GM18499 (cell line): Measurements from ENCODE around the gene REEP6.
"Not testable (repeated sequence)": the region's sequence is repeated elsewhere in the genome, so short reads cannot be mapped to it uniquely, and the experiment has no call there.

Experiments
- ATAC-seq: cut with Tn5 transposase; IDR thresholded peaks from one replicate; pipeline ENCODE4 v1.9.1; 2021; ENCODE audit warnings: moderate number of reproducible peaks; ENCODE audit not compliant: insufficient read depth, unreplicated experiment

Gene REEP6

GRCh38 chr19:1505991-1506881, 15.3 kb downstream of the REEP6 start:
- no peak for ATAC-seq

GRCh38 chr19:1507192-1507660, 16.2 kb downstream of the REEP6 start:
- no peak for ATAC-seq

- no peak for ATAC-seq
These were observed 17.0 kb downstream of the REEP6 start for GRCh38 chr19:1507763-1508506.

- ATAC-seq: no peak
These were observed 17.5 kb downstream of the REEP6 start for GRCh38 chr19:1508507-1508856.

GRCh38 chr19:1509602-1510441, 18.8 kb downstream of the REEP6 start:
- ATAC-seq: no peak

DNA sequence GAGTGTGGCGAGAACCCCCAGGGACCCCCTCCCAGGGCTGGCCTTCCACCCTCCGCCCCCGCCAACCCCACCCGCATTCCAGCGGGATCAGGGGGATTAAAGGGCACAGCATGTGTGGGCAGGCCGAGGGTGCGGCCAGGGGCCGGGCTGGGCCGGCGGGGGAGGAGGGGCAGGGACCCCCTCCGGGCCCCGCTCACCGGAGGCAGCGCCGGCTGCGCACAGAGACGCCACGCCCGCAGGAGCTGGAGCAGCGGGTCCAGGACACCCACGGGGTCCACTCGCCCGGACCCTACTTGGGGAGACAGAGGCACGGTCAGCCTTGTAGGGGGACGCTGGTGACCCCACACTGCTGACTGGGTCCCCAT, 19.4 kb downstream of the REEP6 start:
- ATAC-seq: no peak

DNA sequence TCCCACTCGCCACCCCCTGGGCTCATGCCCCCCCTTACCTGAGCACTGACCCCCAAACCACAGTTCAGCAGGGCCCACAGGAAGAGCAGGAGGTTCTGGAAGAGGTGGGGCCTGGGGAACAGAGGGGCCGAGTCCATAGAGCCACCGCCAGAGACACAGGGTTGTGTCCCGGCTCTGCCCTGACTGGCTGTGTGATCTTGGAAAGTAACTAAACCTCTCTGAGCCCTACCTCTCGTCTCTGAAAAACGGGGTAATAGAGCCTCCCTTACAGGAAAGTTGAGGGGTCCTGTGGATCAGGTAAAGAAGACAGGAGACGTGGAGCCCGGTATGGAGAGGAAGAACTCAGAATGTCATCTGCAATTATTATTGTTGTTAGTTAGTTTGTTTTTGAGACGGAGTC, 19.8 kb downstream of the REEP6 start:
- no peak for ATAC-seq

- ATAC-seq: no peak
These were observed 20.6 kb downstream of the REEP6 start for GRCh38 chr19:1511318-1512317.

GRCh38 chr19:1512671-1513498, 21.9 kb downstream of the REEP6 start, which contains the start of gene ADAMTSL5:
Gene ADAMTSL5 (minus strand): TSS chr19:1513019. CDS start chr19:1510943, 2,076 bp downstream.
- ATAC-seq: no peak

GRCh38 chr19:1513499-1514294, 22.7 kb downstream of the REEP6 start:
- no peak for ATAC-seq

GRCh38 chr19:1514295-1514661, 23.3 kb downstream of the REEP6 start:
- ATAC-seq: no peak

DNA sequence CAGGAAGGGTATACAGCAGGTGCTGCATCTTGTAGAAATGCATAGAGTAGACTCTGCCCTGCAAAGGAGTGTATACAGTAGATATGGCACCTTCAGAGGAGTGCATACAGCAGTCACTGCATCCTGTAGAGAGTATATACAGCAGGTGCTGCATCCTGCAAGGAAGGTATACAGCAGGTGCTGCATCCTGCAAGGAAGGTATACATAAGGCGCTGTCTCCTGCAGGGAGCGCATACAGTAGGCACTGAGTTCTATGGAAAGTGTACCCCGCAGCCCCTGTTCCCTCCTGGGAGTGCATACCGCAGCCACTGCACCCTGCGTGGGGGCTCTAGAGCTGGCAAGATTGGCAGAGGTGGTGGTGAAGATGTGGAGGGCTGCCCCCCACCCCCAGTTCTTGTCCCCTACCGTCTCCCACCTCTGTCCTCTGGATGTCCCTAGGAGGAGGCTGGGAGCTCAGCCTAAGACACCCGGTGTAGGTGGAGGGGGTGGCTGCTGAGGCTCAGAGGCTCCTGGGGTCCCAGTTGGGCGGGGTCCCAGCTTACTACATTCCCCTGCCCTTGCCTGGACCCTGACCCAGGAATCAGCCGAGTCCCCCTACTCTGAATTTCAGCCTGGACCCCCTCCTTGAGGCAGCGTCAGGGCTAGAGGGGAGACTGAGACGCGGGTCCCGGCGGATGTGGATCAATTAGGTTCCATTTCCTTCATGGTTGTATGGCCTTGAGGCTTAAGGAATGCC, 24.2 kb downstream of the REEP6 start:
- ATAC-seq: no peak

DNA sequence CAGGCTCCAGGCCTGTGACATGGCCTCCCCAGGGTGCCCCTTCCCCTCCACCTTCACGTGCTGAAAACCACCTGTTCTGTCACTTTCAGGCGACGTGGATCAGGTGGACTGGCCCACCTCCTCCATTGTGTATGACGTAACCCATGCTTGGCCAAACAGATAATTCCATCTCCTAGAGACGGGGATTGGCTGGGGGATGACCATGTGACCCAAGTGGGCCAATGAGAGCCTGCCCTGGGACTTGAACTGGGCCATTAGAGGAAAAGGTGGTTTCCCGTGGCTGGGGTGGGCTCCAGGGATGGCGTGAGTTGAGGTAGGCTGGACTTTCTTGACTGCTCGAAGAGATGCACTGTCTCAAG, 25.4 kb downstream of the REEP6 start:
- no peak for ATAC-seq

- no peak for ATAC-seq
These were observed 27.5 kb downstream of the REEP6 start for GRCh38 chr19:1518471-1518870.

GRCh38 chr19:1519802-1520201, 28.8 kb downstream of the REEP6 start:
- not testable (repeated sequence) for ATAC-seq

DNA sequence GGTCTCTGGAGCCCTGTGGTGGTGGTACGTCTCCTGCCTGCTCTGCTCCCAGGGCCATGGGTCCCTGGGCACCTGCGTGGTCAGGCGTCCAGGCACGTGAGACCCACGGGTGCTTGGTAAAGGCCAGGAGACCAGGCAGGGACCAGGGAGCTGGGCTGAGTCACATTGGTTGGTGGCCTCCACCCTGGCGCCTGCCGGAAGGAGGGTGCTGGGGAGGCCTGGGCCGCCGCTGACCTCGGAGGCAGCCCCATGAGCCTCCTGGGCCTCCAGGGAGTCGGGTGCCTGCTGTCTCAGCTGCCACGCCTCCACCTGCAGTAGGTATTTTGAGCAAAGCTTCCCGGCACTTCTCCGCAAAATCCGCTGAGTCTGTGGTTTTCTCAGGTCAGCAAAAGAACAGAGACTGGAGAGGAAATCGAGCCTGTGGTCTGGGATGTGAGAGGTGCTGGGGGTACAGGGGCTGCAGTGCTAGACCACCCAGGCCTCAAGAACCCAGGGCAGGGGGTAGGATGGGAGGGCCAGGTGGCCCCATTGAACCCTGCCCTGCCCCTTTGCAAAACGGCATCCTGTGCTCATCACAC, 29.3 kb downstream of the REEP6 start:
- no peak for ATAC-seq

- ATAC-seq: no peak
These were observed 30.7 kb downstream of the REEP6 start for GRCh38 chr19:1521636-1522035.
